HEK293 (cell line): Measurements from ENCODE around the gene HDLBP.

Experiments
- CTCF ChIP-seq: fragments of 450-650 bp; formaldehyde crosslinking; IDR thresholded peaks from 2 replicates; pipeline ENCODE4 v1.5.1; 2016; ENCODE audit warnings: missing biosample characterization, missing genetic modification characterization
- GLI2 ChIP-seq: fragments of 450-650 bp; formaldehyde crosslinking; IDR thresholded peaks from 2 replicates; pipeline ENCODE4; 2017; ENCODE audit warnings: missing biosample characterization, missing genetic modification characterization, low read depth, borderline replicate concordance
- ZNF121 ChIP-seq: fragments of 450-650 bp; formaldehyde crosslinking; IDR thresholded peaks from 2 replicates; pipeline ENCODE4 v1.5.1; 2016; ENCODE audit warnings: missing biosample characterization, missing genetic modification characterization
- ZNF138 ChIP-seq: fragments of 450-650 bp; formaldehyde crosslinking; IDR thresholded peaks from 2 replicates; pipeline ENCODE4 v1.5.1; 2016; ENCODE audit warnings: missing biosample characterization, missing genetic modification characterization, borderline replicate concordance
- ZNF174 ChIP-seq: fragments of 450-650 bp; formaldehyde crosslinking; IDR thresholded peaks from 2 replicates; pipeline ENCODE4 v1.5.0; 2017; ENCODE audit warnings: missing biosample characterization, mild to moderate bottlenecking, missing genetic modification characterization
- ZNF239 ChIP-seq: fragments of 450-650 bp; formaldehyde crosslinking; IDR thresholded peaks from 2 replicates; pipeline ENCODE4 v1.5.1; 2016; ENCODE audit warnings: missing biosample characterization, missing genetic modification characterization
- ZNF449 ChIP-seq: fragments of 450-650 bp; formaldehyde crosslinking; IDR thresholded peaks from 2 replicates; pipeline ENCODE4 v1.5.1; 2017; ENCODE audit warnings: missing biosample characterization, mild to moderate bottlenecking, missing genetic modification characterization, moderate library complexity
- ZNF488 ChIP-seq: fragments of 450-650 bp; formaldehyde crosslinking; IDR thresholded peaks from 2 replicates; pipeline ENCODE4 v1.5.1; 2016; ENCODE audit warnings: missing biosample characterization, missing genetic modification characterization
- ZNF518A ChIP-seq: fragments of 450-650 bp; formaldehyde crosslinking; conservative IDR thresholded peaks from 2 replicates; pipeline ENCODE4 v1.5.1; 2016; ENCODE audit warnings: low read depth, missing biosample characterization, missing genetic modification characterization
- ZNF580 ChIP-seq: fragments of 450-650 bp; formaldehyde crosslinking; IDR thresholded peaks from 2 replicates; pipeline ENCODE4 v1.5.1; 2016; ENCODE audit warnings: missing biosample characterization, missing genetic modification characterization
- TF ChIP-seq, protein P1 (sequence below): fragments of 450-650 bp; formaldehyde crosslinking; IDR thresholded peaks from 2 replicates; pipeline ENCODE4 v1.5.1; 2016; ENCODE audit warnings: missing biosample characterization, missing genetic modification characterization, low read depth
- TF ChIP-seq, protein P2 (sequence below): fragments of 450-650 bp; formaldehyde crosslinking; IDR thresholded peaks from 2 replicates; pipeline ENCODE4 v1.5.1; 2017; ENCODE audit warnings: missing biosample characterization, missing genetic modification characterization

GRCh38 chr2:241234066-241234790 lies 81.2 kb downstream of the HDLBP start:
- TF ChIP-seq, protein P1, sequence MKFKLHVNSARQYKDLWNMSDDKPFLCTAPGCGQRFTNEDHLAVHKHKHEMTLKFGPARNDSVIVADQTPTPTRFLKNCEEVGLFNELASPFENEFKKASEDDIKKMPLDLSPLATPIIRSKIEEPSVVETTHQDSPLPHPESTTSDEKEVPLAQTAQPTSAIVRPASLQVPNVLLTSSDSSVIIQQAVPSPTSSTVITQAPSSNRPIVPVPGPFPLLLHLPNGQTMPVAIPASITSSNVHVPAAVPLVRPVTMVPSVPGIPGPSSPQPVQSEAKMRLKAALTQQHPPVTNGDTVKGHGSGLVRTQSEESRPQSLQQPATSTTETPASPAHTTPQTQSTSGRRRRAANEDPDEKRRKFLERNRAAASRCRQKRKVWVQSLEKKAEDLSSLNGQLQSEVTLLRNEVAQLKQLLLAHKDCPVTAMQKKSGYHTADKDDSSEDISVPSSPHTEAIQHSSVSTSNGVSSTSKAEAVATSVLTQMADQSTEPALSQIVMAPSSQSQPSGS = no peak
- TF ChIP-seq GLI2 (tag by site-specific recombination) (no peak), CTCF (no peak), ZNF449 (tag by site-specific recombination) (no peak), ZNF121 (tag by site-specific recombination) (no peak), ZNF518A (tag by site-specific recombination) (no peak), ZNF138 (no peak), ZNF174 (tag by site-specific recombination) (no peak), ZNF488 (tag by site-specific recombination) (no peak), ZNF580 (tag by site-specific recombination) (no peak), ZNF239 (no peak)
- TF ChIP-seq, protein P2, sequence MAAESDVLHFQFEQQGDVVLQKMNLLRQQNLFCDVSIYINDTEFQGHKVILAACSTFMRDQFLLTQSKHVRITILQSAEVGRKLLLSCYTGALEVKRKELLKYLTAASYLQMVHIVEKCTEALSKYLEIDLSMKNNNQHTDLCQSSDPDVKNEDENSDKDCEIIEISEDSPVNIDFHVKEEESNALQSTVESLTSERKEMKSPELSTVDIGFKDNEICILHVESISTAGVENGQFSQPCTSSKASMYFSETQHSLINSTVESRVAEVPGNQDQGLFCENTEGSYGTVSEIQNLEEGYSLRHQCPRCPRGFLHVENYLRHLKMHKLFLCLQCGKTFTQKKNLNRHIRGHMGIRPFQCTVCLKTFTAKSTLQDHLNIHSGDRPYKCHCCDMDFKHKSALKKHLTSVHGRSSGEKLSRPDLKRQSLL (tag by site-specific recombination) = no peak
